GM12872 (cell line): ENCODE results near the gene GNL2.

Experiments
- CTCF ChIP-seq: IDR thresholded peaks from 3 replicates; pipeline ENCODE4 v1.5.1; 2011; ENCODE audit warnings: low read depth, mild to moderate bottlenecking, low read length, moderate library complexity; ENCODE audit not compliant: insufficient read depth

GNL2 gene

DNA sequence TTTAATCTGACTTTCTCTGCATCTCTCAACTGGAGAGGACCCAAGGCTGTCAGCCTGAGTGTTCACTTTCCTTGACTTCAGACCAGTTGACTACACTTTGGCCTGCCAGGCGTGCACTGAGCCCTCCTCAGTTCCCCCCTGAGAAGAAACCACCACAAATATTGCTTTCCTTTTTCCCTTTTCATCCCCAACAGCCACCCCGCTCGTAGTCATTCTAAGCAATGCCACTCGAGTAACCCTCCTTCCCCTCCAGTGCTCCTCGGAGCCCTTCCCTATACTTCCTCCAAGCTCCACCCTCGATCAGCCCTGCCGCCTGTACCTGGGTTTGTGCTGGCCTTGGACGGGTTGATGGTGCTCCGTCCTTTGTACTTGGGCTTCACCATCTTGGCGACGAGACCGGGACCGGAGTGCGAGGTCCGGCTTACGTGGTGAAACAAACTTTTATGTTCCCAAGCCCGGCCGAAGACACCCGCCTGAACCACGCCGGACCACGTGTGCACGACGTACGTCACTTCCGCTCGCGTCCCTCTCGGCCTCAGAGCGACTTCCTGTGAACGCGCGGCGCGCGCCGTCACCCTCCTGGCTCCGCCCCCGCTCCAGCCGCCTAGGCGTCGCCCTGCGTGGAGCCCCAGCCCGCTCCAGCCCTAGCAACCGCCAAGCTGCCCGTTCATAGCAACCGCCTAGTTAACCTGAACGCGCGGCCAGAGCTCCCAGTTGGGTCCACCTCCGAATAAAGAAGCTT, at the start of gene GNL2:
Gene GNL2, minus strand, starts transcription at position 498 of the 742 bp plus-strand sequence. Its CDS starts 115 bp downstream, at position 383.
- no peak for TF ChIP-seq CTCF

DNA sequence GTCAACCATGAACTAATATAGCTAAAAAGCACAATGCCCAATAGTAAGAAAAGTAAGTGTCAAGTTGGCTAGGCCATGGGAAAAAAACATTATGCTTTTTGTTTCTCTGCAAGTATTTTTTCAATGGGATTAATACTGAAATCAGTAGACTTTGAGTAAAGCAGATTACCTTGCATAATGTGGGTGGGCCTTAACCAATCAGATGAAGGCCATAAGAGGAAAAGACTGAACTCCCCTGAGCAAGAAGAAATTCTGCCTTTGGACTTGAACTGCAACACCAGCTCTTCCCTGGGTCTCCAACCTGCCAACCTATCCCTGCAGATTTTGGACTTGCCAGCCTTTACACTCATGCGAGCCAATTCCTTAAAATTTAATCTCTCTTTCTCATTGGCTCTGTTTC, 45.3 kb upstream of the GNL2 start:
- TF ChIP-seq CTCF: no peak

- no peak for TF ChIP-seq CTCF
Observed at GRCh38 chr1:37636435-37636834, 40.7 kb upstream of the GNL2 start.

GRCh38 chr1:37634992-37635902, 39.5 kb upstream of the GNL2 start:
- TF ChIP-seq CTCF: no peak

- TF ChIP-seq CTCF: no peak
Observed at GRCh38 chr1:37634244-37634991, 38.7 kb upstream of the GNL2 start, which contains the start of gene RSPO1. Gene RSPO1 (minus strand): TSS chr1:37634892. CDS start chr1:37629661, 5,231 bp downstream.

DNA sequence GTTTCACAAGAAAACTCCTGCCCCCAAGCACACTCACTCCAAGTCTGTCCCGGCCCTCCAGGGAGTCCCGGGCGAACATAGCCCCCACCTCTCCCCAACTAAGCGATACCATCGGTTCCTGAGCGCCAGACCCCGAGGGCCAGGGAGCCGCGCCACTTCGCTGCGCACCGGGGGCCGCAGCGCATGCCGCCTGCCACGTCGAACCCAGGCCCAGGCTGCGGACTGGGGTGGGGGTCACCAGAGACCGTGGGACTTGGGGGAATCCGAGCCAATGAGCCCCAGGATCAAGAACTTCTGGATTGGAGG, 38.2 kb upstream of the GNL2 start:
- TF ChIP-seq CTCF: no peak
